Prostate gland (tissue), 2 donors: Measurements from ENCODE around the gene ZNF585A. TPM values are rescaled to one million over a fixed set of nuclear protein-coding genes. Genes with fewer than 3 reads are reported as not detected.
"Not testable (repeated sequence)": the region's sequence is repeated elsewhere in the genome, so short reads cannot be mapped to it uniquely, and the experiment has no call there.

Source experiments
- DNase-seq: peaks from one replicate; pipeline ENCODE4 v3.0.0-alpha.2; 2019; ENCODE audit warnings: low spot score
- H3K27ac ChIP-seq, 2 donors: fragments of 200-600 bp; sonication (generic); 2 replicates each; pipeline ENCODE4 v1.5.1; 2017 to 2019
- H3K27me3 ChIP-seq: fragments of 200-600 bp; sonication (generic); replicated peaks from 2 replicates; pipeline ENCODE4 v1.5.1; 2019; ENCODE audit not compliant: insufficient read depth
- H3K36me3 ChIP-seq, 2 donors: fragments of 200-600 bp; sonication (generic); 1 replicate in 1 of 2; 2 replicates in 1 of 2; pipeline versions ENCODE4 v1.5.1 to v1.8.1; 2017 to 2019
- H3K4me1 ChIP-seq: fragments of 200-600 bp; sonication (generic); replicated peaks from 2 replicates; pipeline ENCODE4 v1.5.1; 2019
- H3K4me3 ChIP-seq, 2 donors: fragments of 200-600 bp; sonication (generic); 2 replicates each; pipeline ENCODE4 v1.5.1; 2017 to 2019
- H3K9me3 ChIP-seq: fragments of 200-600 bp; sonication (generic); 2 replicates; pipeline ENCODE4 v1.5.1; 2017
- CTCF ChIP-seq, 4 experiments: fragments of 200-600 bp in 2 of 4; fragments of 450-650 bp in 2 of 4; sonication (generic) in 2 of 4; IDR thresholded peaks; 1 replicate in 3 of 4; 2 replicates in 1 of 4; pipeline ENCODE4 v1.5.1; 2016 to 2019; ENCODE audit warnings: antibody characterized with exemption in 4 of 4, mild to moderate bottlenecking in 2 of 4, moderate library complexity in 2 of 4
- POLR2A ChIP-seq: fragments of 450-650 bp; IDR thresholded peaks from one replicate; pipeline ENCODE4 v1.6.1; 2016; ENCODE audit warnings: antibody characterized with exemption, mild to moderate bottlenecking
- POLR2AphosphoS5 ChIP-seq: sonication (generic); formaldehyde crosslinking; IDR thresholded peaks from one replicate; pipeline ENCODE4 v1.6.1; 2017; ENCODE audit warnings: antibody characterized with exemption
- WGBS: methylation state at CpG from one replicate; pipeline ENCODE4 v1.1.5; 2018; 5-methylcytosine and 5-hydroxymethylcytosine counted together
- intact Hi-C: fragments of 100-400 bp; cut with DNase I; formaldehyde crosslinking; loops from one replicate; pipeline ENCODE4 v1.14.2; 2022
- total RNA-seq, 2 donors: library from RNA; depleted of rRNA; stranded (reverse); fragments of >200 nt; gene quantifications; one replicate each; pipeline ENCODE4 v1.1.0, GENCODE V29; 2016

ZNF585A gene
- total RNA-seq, 2 donors from 2014 or later = 5.0 to 8.7 TPM

DNA sequence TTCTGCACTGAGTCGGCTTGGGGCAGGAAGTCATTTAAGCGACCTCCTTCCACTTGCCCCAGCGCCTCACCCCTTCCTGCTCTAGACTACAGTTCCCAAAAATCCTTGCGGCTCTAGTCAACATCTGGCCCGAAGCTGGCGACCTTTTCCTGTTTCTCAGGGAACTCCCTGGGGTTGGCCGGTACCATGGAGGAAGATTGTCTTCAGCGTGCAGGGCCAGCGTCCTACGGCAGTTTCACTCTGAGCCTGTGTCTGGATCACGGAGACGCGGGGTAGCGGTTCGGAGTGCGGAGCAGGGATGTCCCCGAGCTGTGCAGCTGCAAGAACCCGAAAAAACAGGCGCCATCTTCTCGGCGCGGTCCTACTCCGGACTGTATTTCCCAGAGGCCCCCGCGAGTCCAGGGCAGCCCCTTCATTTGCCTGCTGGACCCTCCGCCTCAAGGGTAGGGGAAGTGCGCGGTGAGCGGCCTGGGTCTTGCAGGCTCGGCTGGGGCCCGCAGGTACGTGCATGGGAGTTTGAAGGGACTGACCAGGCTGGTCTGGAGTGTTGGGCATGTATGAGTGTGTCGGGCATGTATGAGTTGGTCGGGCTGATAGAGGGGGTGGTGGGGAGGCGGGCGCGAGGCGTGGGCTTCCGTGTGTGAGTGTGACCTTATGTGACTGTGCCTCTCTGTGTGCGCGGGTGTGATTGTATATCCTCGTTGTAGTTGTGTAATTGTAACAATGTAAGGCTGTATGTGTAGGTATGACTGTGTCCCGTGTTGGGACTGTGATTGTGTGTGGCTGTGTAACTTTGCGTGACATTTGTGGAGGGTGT, 45.5 kb upstream of the ZNF585A start, which contains the start of gene ZNF383:
Gene ZNF383 (plus strand): TSS at position 440 of the 817 bp plus-strand sequence. CDS start 12,240 bp downstream, outside the sequence.
- under 1% methylated on average over 44 of the region's 44 CpGs for WGBS
- Histone ChIP-seq H3K36me3 (no peaks in the 10 kb centered on the region), H3K4me1 (no peaks in the 10 kb centered on the region), H3K4me3 (peak within 1 kb of the TSS; percentile 50 to 73), H3K27me3 (no peaks in the 10 kb centered on the region), H3K9me3 (no peaks in the 10 kb centered on the region), H3K27ac (peak within 1 kb of the TSS; percentile 82 to 92)
- intact Hi-C loops = loop anchor here (5.0 to 10.0 kb wide), 2 partner anchors 117 to 246 kb away; a partner anchor contains a TSS
- TF ChIP-seq CTCF (IDR thresholded peaks at IDR 0.05) = peak in 1 of 4 experiments; percentile 5
- peak; percentile 32 for TF ChIP-seq POLR2A
- TF ChIP-seq POLR2AphosphoS5 = peak; percentile 87
- peak; percentile 86 for DNase-seq

GRCh38 chr19:37217480-37217774, 44.9 kb upstream of the ZNF585A start:
- H3K27me3 ChIP-seq = no peaks in the 10 kb centered on the region
- H3K4me1 ChIP-seq = no peaks in the 10 kb centered on the region
- intact Hi-C loops = loop anchor here (5.0 to 10.0 kb wide), 2 partner anchors 117 to 245 kb away; a partner anchor contains a TSS
- H3K36me3 ChIP-seq = no peaks in the 10 kb centered on the region
- H3K4me3 ChIP-seq = peak overlapping the region; percentile 50 to 73
- WGBS = under 1% methylated on average over 7 of the region's 7 CpGs
- TF ChIP-seq CTCF (IDR thresholded peaks at IDR 0.05) (no peak), POLR2A (no peak), POLR2AphosphoS5 (no peak)
- peak overlapping the region; percentile 82 to 92 for H3K27ac ChIP-seq
- no peak for DNase-seq
- no peaks in the 10 kb centered on the region for H3K9me3 ChIP-seq

GRCh38 chr19:37197768-37198167, 25.3 kb upstream of the ZNF585A start:
- intact Hi-C loops = no loop called here
- TF ChIP-seq CTCF (IDR thresholded peaks at IDR 0.05) (no peak), POLR2AphosphoS5 (no peak), POLR2A (no peak)
- WGBS = 93% methylated on average over 2 of the region's 2 CpGs
- Histone ChIP-seq H3K27ac (no peak overlapping the region), H3K36me3 (peaks cover 0 to 9% of the 10 kb centered on the region in 2 donors), H3K9me3 (no peaks in the 10 kb centered on the region), H3K4me3 (no peak overlapping the region), H3K27me3 (no peaks in the 10 kb centered on the region), H3K4me1 (no peaks in the 10 kb centered on the region)
- no peak for DNase-seq

DNA sequence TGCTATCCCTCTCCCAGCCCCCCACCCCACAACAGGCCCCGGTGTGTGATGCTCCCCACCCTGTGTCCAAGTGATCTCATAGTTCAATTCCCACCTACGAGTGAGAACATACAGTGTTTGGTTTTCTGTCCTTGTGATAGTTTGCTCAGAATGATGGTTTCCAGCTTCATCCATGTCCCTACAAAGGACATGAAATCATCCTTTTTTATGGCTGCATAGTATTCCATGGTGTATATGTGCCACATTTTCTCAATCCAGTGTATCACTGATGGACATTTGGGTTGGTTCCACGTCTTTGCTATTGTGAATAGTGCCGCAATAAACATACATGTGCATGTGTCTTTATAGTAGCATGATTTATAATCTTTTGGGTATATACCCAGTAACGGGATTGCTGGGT, 24.6 kb upstream of the ZNF585A start:
- DNase-seq, intact Hi-C loops, H3K27me3 ChIP-seq, H3K27ac ChIP-seq, H3K36me3 ChIP-seq, H3K4me1 ChIP-seq, H3K9me3 ChIP-seq, H3K4me3 ChIP-seq: not testable (repeated sequence)
- 97% methylated on average over 5 of the region's 5 CpGs for WGBS

- H3K36me3 ChIP-seq, H3K27ac ChIP-seq, H3K9me3 ChIP-seq, H3K27me3 ChIP-seq, intact Hi-C loops, H3K4me1 ChIP-seq, H3K4me3 ChIP-seq, DNase-seq: not testable (repeated sequence)
- 96% methylated on average over 4 of the region's 4 CpGs for WGBS
Observed at GRCh38 chr19:37195248-37195647, 22.8 kb upstream of the ZNF585A start.

GRCh38 chr19:37186071-37186470, 13.6 kb upstream of the ZNF585A start:
- not testable (repeated sequence) for H3K4me3 ChIP-seq, DNase-seq
- WGBS = 97% methylated on average over 4 of the region's 4 CpGs

More at GRCh38 chr19:37186071-37186470, 13.6 kb upstream of the ZNF585A start:
- H3K27me3 ChIP-seq, H3K9me3 ChIP-seq, H3K27ac ChIP-seq, intact Hi-C loops, H3K4me1 ChIP-seq: not testable (repeated sequence)
- peaks cover 10 to 16% of the 10 kb centered on the region in 2 donors for H3K36me3 ChIP-seq
